HCT116 (cell line): Measurements from ENCODE around the gene C1orf185. TPM values are rescaled to one million over a fixed set of nuclear protein-coding genes. Genes with fewer than 3 reads are reported as not detected.
"Not testable (repeated sequence)": the region's sequence is repeated elsewhere in the genome, so short reads cannot be mapped to it uniquely, and the experiment has no call there.

ENCODE experiments used
- ATAC-seq: fragments of 200-7000 bp; cut with Tn5 transposase; 2 replicates; pipeline ENCODE4 v1.9.1; 2020; ENCODE audit warnings: mild to moderate bottlenecking, moderate library complexity
- BruUV-seq: library from RNA; stranded (reverse); fragments of 400-500 nt; replicated peaks from 2 replicates; lab custom pipeline; 2021; lab: Mats Ljungman, UMichigan
- CTCF ChIA-PET: fragments of 300-600 bp; sonication (Branson Sonifier 250); formaldehyde crosslinking; loops from one replicate; lab custom pipeline; 2021; ENCODE audit warnings: antibody characterized with exemption; lab: Charles Lee
- POLR2A ChIA-PET: fragments of 300-600, 350-600 bp; sonication (Branson Sonifier 250); formaldehyde crosslinking; loops from one replicate; lab custom pipeline; 2021; ENCODE audit warnings: antibody characterized with exemption; lab: Charles Lee
- RAD21 ChIA-PET, 2 experiments: fragments of 300-600 bp; sonication (Branson Sonifier 250); formaldehyde crosslinking; loops; one replicate each; lab custom pipeline; 2023; ENCODE audit warnings: low total read pairs in 2 of 2; ENCODE audit not compliant: uncharacterized antibody in 2 of 2, unreplicated experiment in 2 of 2, low non-redundant PET in 1 of 2; lab: Charles Lee
- DNase-seq: peaks from one replicate; pipeline ENCODE4 v3.0.0-alpha.2; 2010; ENCODE audit warnings: low read depth, low spot score
- H2AFZ ChIP-seq: fragments of 200-600 bp; shearing (Covaris generic), sonication (generic); 2 replicates; pipeline ENCODE4 v1.6.1; 2017; ENCODE audit warnings: low read depth, mixed run types, mixed read lengths, antibody characterized with exemption, low read length; ENCODE audit not compliant: poor library complexity, severe bottlenecking
- H3K27ac ChIP-seq: 2 replicates; pipeline ENCODE4 v1.5.1; 2012; ENCODE audit warnings: low read depth, low read length
- H3K27me3 ChIP-seq: fragments of 200-600 bp; sonication (generic); 2 replicates; pipeline ENCODE4 v1.6.1; 2016; ENCODE audit warnings: mixed run types, low read length, mixed read lengths; ENCODE audit not compliant: insufficient read depth
- H3K36me3 ChIP-seq, 2 experiments: fragments of 200-500 bp in 1 of 2; fragments of 200-600 bp in 1 of 2; sonication (Bioruptor generic) in 1 of 2; sonication (generic) in 1 of 2; 2 replicates each; pipeline versions ENCODE4 v1.5.1 to v1.6.1; 2014 to 2016; ENCODE audit warnings: low read length in 2 of 2, inconsistent platforms in 1 of 2, mixed read lengths in 1 of 2, mixed run types in 1 of 2; ENCODE audit not compliant: insufficient read depth in 2 of 2, control insufficient read depth in 1 of 2
- H3K4me1 ChIP-seq, 2 experiments: fragments of 200-600 bp in 1 of 2; sonication (generic) in 1 of 2; 2 replicates each; pipeline versions ENCODE4 v1.5.1 to v1.6.1; 2012 to 2017; ENCODE audit warnings: low read length in 2 of 2, inconsistent platforms in 1 of 2, mild to moderate bottlenecking in 1 of 2, mixed read lengths in 1 of 2, mixed run types in 1 of 2, moderate library complexity in 1 of 2; ENCODE audit not compliant: insufficient read depth in 2 of 2, control insufficient read depth in 1 of 2
- H3K4me2 ChIP-seq: fragments of 200-600 bp; sonication (generic); 2 replicates; pipeline ENCODE4 v1.6.1; 2017; ENCODE audit warnings: mixed run types, low read length, mixed read lengths
- H3K4me3 ChIP-seq, 2 experiments: fragments of 200-600 bp in 1 of 2; sonication (generic) in 1 of 2; replicated peaks in 1 of 2; 2 replicates each; pipeline ENCODE4 v1.5.1; 2011 to 2016; ENCODE audit warnings: low read length in 2 of 2, control low read depth in 1 of 2, low read depth in 1 of 2, mild to moderate bottlenecking in 1 of 2, mixed read lengths in 1 of 2, mixed run types in 1 of 2
- H3K79me2 ChIP-seq: fragments of 200-600 bp; sonication (generic); 2 replicates; pipeline ENCODE4 v1.6.1; 2017; ENCODE audit warnings: mild to moderate bottlenecking, mixed run types, low read length, moderate library complexity, mixed read lengths; ENCODE audit not compliant: insufficient read depth
- H3K9ac ChIP-seq: fragments of 200-600 bp; sonication (generic); 2 replicates; pipeline ENCODE4 v1.6.1; 2016; ENCODE audit warnings: low read length, mixed read lengths
- H3K9me2 ChIP-seq: fragments of 200-600 bp; sonication (generic), shearing (Covaris generic); 2 replicates; pipeline ENCODE4 v1.6.1; 2017; ENCODE audit warnings: mixed run types, mild to moderate bottlenecking, moderate library complexity; ENCODE audit not compliant: insufficient read depth
- H3K9me3 ChIP-seq, 2 experiments: fragments of 200-500 bp in 1 of 2; fragments of 200-600 bp in 1 of 2; sonication (Bioruptor generic) in 1 of 2; sonication (generic) in 1 of 2; 2 replicates each; pipeline ENCODE4 v1.6.1; 2014 to 2017; ENCODE audit warnings: low read length in 2 of 2, mixed read lengths in 2 of 2, inconsistent platforms in 1 of 2, low read depth in 1 of 2, mild to moderate bottlenecking in 1 of 2, mixed run types in 1 of 2, moderate library complexity in 1 of 2; ENCODE audit not compliant: control insufficient read depth in 1 of 2, insufficient read depth in 1 of 2
- H4K20me1 ChIP-seq: fragments of 200-600 bp; sonication (generic), shearing (Covaris generic); 2 replicates; pipeline ENCODE4 v1.6.1; 2017; ENCODE audit warnings: mixed run types, mild to moderate bottlenecking, moderate library complexity; ENCODE audit not compliant: insufficient read depth
- EGR1 ChIP-seq: IDR thresholded peaks from 2 replicates; pipeline ENCODE4 v1.6.1; 2012; ENCODE audit warnings: low read depth
- ELF1 ChIP-seq: IDR thresholded peaks from 2 replicates; pipeline ENCODE4 v1.6.1; 2012; ENCODE audit warnings: low read depth, borderline replicate concordance
- EZH2phosphoT487 ChIP-seq: fragments of 200-600 bp; IDR thresholded peaks from 2 replicates; pipeline ENCODE4 v1.6.1; 2018; ENCODE audit warnings: antibody characterized with exemption, borderline replicate concordance
- FOSL1 ChIP-seq: IDR thresholded peaks from 2 replicates; pipeline ENCODE4 v1.6.1; 2012; ENCODE audit warnings: low read depth
- JUND ChIP-seq: IDR thresholded peaks from 2 replicates; pipeline ENCODE4 v1.6.1; 2012
- POLR2A ChIP-seq: IDR thresholded peaks from 2 replicates; pipeline ENCODE4 v1.7.0; 2011; ENCODE audit warnings: borderline replicate concordance; ENCODE audit not compliant: insufficient read depth, insufficient read length; ENCODE audit errors: extremely low read depth
- POLR2AphosphoS5 ChIP-seq: IDR thresholded peaks from 2 replicates; pipeline ENCODE4 v1.6.1; 2011; ENCODE audit warnings: mild to moderate bottlenecking, low read depth, low read length, moderate library complexity
- SIN3A ChIP-seq: IDR thresholded peaks from 2 replicates; pipeline ENCODE4 v1.6.1; 2012; ENCODE audit warnings: low read depth
- ZNF274 ChIP-seq: fragments of 200-500 bp; sonication (Bioruptor generic); IDR thresholded peaks from 2 replicates; pipeline ENCODE4 v1.6.1; 2014; ENCODE audit warnings: mild to moderate bottlenecking, low read depth, low read length, inconsistent platforms
- intact Hi-C: fragments of 100-400 bp; cut with micrococcal nuclease; formaldehyde crosslinking; loops from 2 replicates; pipeline ENCODE4 v1.10.0; 2022
- total RNA-seq: library from RNA; stranded (reverse); gene quantifications from one replicate; pipeline ENCODE4 v1.2.1, GENCODE V29; 2021; ENCODE audit not compliant: unreplicated experiment
- TF ChIP-seq, protein P1 (sequence below): IDR thresholded peaks from 2 replicates; pipeline ENCODE4 v1.6.1; 2012; ENCODE audit warnings: low read depth
- TF ChIP-seq, protein P2 (sequence below): IDR thresholded peaks from 2 replicates; pipeline ENCODE4 v1.6.1; 2012
- TF ChIP-seq, protein P3 (sequence below), 3 experiments: fragments of 200-600 bp in 1 of 3; sonication (generic) in 1 of 3; IDR thresholded peaks in 2 of 3; conservative IDR thresholded peaks in 1 of 3; 2 replicates each; pipeline ENCODE4 v1.5.1; 2012 to 2017; ENCODE audit warnings: low read depth in 2 of 3, low read length in 2 of 3, antibody characterized with exemption in 1 of 3, borderline replicate concordance in 1 of 3, control low read depth in 1 of 3, mild to moderate bottlenecking in 1 of 3, mixed read lengths in 1 of 3, mixed run types in 1 of 3, moderate library complexity in 1 of 3; ENCODE audit not compliant: insufficient read depth in 1 of 3

Gene C1orf185
- total RNA-seq, 1 experiment from 2014 or later = not detected

DNA sequence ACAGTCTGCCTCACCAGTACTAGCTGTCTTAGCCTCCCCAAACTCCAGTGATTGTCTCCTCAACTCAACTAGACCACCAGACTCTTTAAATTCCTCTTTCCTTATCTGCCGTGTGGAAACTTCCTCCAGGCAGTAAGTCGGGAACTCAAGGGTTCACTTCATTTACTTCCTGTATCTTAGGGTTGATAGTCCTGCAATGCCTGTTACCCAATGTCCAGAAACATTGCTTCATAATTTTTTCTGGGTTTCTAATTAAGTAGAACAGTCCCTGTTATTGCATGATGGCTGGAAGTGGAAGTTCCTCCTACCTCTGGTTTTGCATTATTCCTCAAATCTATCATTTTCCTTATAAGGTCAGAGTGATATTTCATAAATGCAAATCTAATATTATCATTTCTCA is 73.2 kb downstream of the C1orf185 start:
- H3K9me3 ChIP-seq = no peaks in the 10 kb centered on the region
- no peaks in the 10 kb centered on the region for H3K27me3 ChIP-seq
- CTCF ChIA-PET = no interaction called here
- H3K79me2 ChIP-seq = no peaks in the 10 kb centered on the region
- DNase-seq (no peak), ATAC-seq (no peak)
- no peak overlapping the region for H3K27ac ChIP-seq
- H4K20me1 ChIP-seq = no peaks in the 10 kb centered on the region
- no peaks in the 10 kb centered on the region for H3K4me1 ChIP-seq
- H2AFZ ChIP-seq = no peak overlapping the region
- H3K9ac ChIP-seq = no peak overlapping the region
- no peaks in the 10 kb centered on the region for H3K9me2 ChIP-seq
- no TSS peak for BruUV-seq
- TF ChIP-seq FOSL1 = no peak
- TF ChIP-seq EZH2phosphoT487 = no peak
- no peak for TF ChIP-seq EGR1
- no peak for TF ChIP-seq POLR2A
- TF ChIP-seq ZNF274 = no peak
- TF ChIP-seq, protein P1, sequence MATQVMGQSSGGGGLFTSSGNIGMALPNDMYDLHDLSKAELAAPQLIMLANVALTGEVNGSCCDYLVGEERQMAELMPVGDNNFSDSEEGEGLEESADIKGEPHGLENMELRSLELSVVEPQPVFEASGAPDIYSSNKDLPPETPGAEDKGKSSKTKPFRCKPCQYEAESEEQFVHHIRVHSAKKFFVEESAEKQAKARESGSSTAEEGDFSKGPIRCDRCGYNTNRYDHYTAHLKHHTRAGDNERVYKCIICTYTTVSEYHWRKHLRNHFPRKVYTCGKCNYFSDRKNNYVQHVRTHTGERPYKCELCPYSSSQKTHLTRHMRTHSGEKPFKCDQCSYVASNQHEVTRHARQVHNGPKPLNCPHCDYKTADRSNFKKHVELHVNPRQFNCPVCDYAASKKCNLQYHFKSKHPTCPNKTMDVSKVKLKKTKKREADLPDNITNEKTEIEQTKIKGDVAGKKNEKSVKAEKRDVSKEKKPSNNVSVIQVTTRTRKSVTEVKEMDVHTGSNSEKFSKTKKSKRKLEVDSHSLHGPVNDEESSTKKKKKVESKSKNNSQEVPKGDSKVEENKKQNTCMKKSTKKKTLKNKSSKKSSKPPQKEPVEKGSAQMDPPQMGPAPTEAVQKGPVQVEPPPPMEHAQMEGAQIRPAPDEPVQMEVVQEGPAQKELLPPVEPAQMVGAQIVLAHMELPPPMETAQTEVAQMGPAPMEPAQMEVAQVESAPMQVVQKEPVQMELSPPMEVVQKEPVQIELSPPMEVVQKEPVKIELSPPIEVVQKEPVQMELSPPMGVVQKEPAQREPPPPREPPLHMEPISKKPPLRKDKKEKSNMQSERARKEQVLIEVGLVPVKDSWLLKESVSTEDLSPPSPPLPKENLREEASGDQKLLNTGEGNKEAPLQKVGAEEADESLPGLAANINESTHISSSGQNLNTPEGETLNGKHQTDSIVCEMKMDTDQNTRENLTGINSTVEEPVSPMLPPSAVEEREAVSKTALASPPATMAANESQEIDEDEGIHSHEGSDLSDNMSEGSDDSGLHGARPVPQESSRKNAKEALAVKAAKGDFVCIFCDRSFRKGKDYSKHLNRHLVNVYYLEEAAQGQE = no peak
- TF ChIP-seq SIN3A = no peak
- no peak for TF ChIP-seq JUND
- TF ChIP-seq POLR2AphosphoS5 = no peak
- TF ChIP-seq, protein P2, sequence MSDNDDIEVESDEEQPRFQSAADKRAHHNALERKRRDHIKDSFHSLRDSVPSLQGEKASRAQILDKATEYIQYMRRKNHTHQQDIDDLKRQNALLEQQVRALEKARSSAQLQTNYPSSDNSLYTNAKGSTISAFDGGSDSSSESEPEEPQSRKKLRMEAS = no peak
- TF ChIP-seq ELF1 = no peak
- TF ChIP-seq, protein P3, sequence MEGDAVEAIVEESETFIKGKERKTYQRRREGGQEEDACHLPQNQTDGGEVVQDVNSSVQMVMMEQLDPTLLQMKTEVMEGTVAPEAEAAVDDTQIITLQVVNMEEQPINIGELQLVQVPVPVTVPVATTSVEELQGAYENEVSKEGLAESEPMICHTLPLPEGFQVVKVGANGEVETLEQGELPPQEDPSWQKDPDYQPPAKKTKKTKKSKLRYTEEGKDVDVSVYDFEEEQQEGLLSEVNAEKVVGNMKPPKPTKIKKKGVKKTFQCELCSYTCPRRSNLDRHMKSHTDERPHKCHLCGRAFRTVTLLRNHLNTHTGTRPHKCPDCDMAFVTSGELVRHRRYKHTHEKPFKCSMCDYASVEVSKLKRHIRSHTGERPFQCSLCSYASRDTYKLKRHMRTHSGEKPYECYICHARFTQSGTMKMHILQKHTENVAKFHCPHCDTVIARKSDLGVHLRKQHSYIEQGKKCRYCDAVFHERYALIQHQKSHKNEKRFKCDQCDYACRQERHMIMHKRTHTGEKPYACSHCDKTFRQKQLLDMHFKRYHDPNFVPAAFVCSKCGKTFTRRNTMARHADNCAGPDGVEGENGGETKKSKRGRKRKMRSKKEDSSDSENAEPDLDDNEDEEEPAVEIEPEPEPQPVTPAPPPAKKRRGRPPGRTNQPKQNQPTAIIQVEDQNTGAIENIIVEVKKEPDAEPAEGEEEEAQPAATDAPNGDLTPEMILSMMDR (IDR thresholded peaks at IDR 0.05 in 2 of 3, conservative IDR thresholded peaks at IDR 0.05 in 1 of 3; ENCODE audit: borderline replicate concordance in 1 of 3, insufficient read depth in 1 of 3, low read depth in 2 of 3, low read length in 2 of 3) = no peak
- no peaks in the 10 kb centered on the region for H3K36me3 ChIP-seq
- RAD21 ChIA-PET = no interaction called here
- intact Hi-C loops = no loop called here
- H3K4me2 ChIP-seq = no peak overlapping the region
- POLR2A ChIA-PET = no interaction called here
- no peak overlapping the region for H3K4me3 ChIP-seq

DNA sequence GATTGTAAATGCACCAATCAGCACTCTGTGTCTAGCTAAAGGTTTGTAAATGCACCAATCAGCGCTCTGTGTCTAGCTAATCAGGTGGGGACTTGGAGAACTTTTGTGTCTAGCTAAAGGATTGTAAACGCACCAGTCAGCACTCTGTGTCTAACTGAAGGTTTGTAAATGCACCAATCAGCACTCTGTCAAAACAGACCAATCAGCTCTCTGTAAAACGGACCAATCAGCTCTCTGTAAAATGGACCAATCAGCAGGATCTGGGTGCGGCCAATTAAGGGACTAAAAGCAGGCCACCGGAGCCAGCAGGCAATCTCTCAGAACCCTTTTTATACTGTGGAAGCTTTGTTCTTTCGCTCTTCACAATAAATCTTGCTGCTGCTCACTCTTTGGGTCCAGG is 76.0 kb downstream of the C1orf185 start:
- H3K79me2 ChIP-seq, H3K9me2 ChIP-seq, ATAC-seq, H3K27me3 ChIP-seq, H4K20me1 ChIP-seq, H3K9me3 ChIP-seq, H3K4me2 ChIP-seq, RAD21 ChIA-PET, H3K36me3 ChIP-seq, H3K9ac ChIP-seq, BruUV-seq, DNase-seq, H3K4me1 ChIP-seq, H3K4me3 ChIP-seq, POLR2A ChIA-PET, H2AFZ ChIP-seq, H3K27ac ChIP-seq, intact Hi-C loops: not testable (repeated sequence)
- CTCF ChIA-PET = interaction anchor here (1.4 kb wide), 1 partner anchor 14 kb away, joined by 5 read pairs; no protein-coding TSS in a partner anchor
